BJ (cell line): Measurements from ENCODE around the gene ZNF396. TPM values are rescaled to one million over a fixed set of nuclear protein-coding genes. Genes with fewer than 3 reads are reported as not detected.
A peak's percentile ranks its signal among the peaks of the same experiment; 100 is the strongest.

Experiments
- CTCF ChIA-PET: fragments of 350-600 bp; formaldehyde crosslinking; extraction: SDS; loops from one replicate; lab custom pipeline; 2021; ENCODE audit warnings: antibody characterized with exemption, inconsistent platforms; lab: Yijun Ruan, JAX
- POLR2A ChIA-PET: fragments of 300-600 bp; sonication (Branson Sonifier 250); formaldehyde crosslinking; extraction: SDS; loops from one replicate; lab custom pipeline; 2021; ENCODE audit warnings: antibody characterized with exemption; lab: Charles Lee
- DNase-seq: peaks from one replicate; pipeline ENCODE4 v3.0.0-alpha.2; 2011; ENCODE audit warnings: low read depth
- H3K27me3 ChIP-seq: 2 replicates; pipeline ENCODE4 v1.6.0; 2011; ENCODE audit warnings: low read length; ENCODE audit not compliant: control insufficient read depth, insufficient read depth
- H3K36me3 ChIP-seq: 2 replicates; pipeline ENCODE4 v1.5.1; 2011; ENCODE audit warnings: low read length; ENCODE audit not compliant: control insufficient read depth, insufficient read depth
- H3K4me3 ChIP-seq: 2 replicates; pipeline ENCODE4 v1.5.1; 2011; ENCODE audit warnings: low read depth, mild to moderate bottlenecking, control low read depth, low read length
- polyA plus RNA-seq: library from polyadenylated mRNA; depleted of rRNA; stranded (reverse); fragments of >200 nt; gene quantifications from 2 replicates; pipeline ENCODE4 v1.2.3, GENCODE V29; 2011
- TF ChIP-seq, protein P1 (sequence below): IDR thresholded peaks from 2 replicates; pipeline ENCODE4 v1.5.1; 2011; ENCODE audit warnings: low read depth, mild to moderate bottlenecking, control low read depth, inconsistent platforms, low read length, moderate library complexity; ENCODE audit not compliant: insufficient read depth

ZNF396 gene
- polyA plus RNA-seq, 1 experiment, result 0.60 TPM

DNA sequence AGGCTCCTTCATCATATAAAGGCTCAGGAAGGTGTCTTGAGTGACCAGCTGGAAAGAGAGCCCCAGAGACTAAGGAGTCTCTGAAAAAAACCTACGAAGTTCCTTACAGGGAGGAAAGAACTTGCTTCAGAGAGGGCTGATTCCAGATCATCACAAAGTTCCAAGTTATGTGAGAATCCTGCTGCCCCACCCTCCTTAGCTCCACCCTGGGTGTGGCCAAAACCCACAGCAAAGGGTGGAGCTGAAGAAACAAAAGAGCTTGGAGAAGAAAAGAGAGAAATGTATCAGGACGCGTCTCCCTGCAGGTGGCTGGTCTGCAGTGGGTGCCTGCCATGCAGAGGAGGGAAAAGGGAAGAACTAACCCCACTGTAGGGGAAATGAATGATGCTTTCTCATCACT is 32.8 kb upstream of the ZNF396 start:
- DNase-seq, result no peak
- TF ChIP-seq, protein P1, sequence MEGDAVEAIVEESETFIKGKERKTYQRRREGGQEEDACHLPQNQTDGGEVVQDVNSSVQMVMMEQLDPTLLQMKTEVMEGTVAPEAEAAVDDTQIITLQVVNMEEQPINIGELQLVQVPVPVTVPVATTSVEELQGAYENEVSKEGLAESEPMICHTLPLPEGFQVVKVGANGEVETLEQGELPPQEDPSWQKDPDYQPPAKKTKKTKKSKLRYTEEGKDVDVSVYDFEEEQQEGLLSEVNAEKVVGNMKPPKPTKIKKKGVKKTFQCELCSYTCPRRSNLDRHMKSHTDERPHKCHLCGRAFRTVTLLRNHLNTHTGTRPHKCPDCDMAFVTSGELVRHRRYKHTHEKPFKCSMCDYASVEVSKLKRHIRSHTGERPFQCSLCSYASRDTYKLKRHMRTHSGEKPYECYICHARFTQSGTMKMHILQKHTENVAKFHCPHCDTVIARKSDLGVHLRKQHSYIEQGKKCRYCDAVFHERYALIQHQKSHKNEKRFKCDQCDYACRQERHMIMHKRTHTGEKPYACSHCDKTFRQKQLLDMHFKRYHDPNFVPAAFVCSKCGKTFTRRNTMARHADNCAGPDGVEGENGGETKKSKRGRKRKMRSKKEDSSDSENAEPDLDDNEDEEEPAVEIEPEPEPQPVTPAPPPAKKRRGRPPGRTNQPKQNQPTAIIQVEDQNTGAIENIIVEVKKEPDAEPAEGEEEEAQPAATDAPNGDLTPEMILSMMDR, result no peak
- ChIA-PET CTCF (interaction anchor here (1.1 to 2.2 kb wide), 4 partner anchors 10 to 540 kb away, joined by 3 to 6 read pairs (median 4); partner anchors contain the start of gene INO80C), POLR2A (no interaction called here)
- Histone ChIP-seq H3K36me3 (no peaks in the 10 kb centered on the region), H3K4me3 (no peak overlapping the region), H3K27me3 (peaks cover 1% of the 10 kb centered on the region; the same call in 1 of the 2 replicates)

GRCh38 chr18:35408843-35409261 is 31.7 kb upstream of the ZNF396 start:
- Histone ChIP-seq H3K27me3 (peaks cover 1% of the 10 kb centered on the region; the same call in 1 of the 2 replicates), H3K4me3 (no peak overlapping the region), H3K36me3 (no peaks in the 10 kb centered on the region)
- ChIA-PET POLR2A (no interaction called here), CTCF (interaction anchor here (0.8 to 2.2 kb wide), 8 partner anchors 11 to 541 kb away, joined by 3 to 6 read pairs (median 4); partner anchors contain the start of gene INO80C)
- DNase-seq, result no peak
- TF ChIP-seq, protein P1, result no peak

DNA sequence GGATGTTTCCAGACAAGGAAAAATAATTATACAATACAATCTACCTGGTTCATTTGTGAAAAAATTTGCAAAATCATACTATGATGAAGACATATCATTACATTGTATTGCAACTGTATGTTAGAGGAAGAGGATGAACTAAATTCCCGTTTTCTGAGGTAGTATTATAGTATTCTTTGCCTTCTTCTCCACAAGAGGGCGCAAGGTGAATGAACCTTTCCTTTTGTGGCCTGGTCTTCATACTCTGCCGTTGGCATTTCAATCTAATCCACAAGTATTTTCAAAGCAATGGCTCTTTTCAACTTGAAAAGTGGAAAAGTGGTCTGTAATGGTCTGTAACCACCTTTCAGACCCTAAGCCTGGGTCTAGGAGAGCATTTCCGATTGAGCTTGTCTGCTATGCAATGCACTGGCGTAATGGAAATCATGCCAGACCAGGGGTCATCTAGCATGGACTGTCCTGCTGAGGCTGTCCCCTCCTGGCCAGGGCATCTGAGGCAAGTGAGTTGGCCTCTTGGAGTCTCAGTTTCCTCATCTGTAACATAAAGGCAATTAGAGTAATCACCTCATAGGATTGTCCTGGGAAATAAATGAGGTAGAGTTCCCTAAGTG is 30.8 kb upstream of the ZNF396 start:
- ChIA-PET CTCF (interaction anchor here (0.6 to 2.2 kb wide), 16 partner anchors 12 to 1259 kb away, joined by 3 to 6 read pairs (median 3); no protein-coding TSS in a partner anchor), POLR2A (no interaction called here)
- DNase-seq, result peak; percentile 15

GRCh38 chr18:35406666-35407065 is 29.5 kb upstream of the ZNF396 start:
- POLR2A ChIA-PET, result no interaction called here
- no peak for DNase-seq
- no peak overlapping the region for H3K4me3 ChIP-seq
- TF ChIP-seq, protein P1, result no peak
- no peaks in the 10 kb centered on the region for H3K36me3 ChIP-seq
- CTCF ChIA-PET, result interaction anchor here (1.0 to 1.4 kb wide), 3 partner anchors 15 to 20 kb away, joined by 3 to 4 read pairs (median 4); no protein-coding TSS in a partner anchor
- peaks cover 2% of the 10 kb centered on the region; the same call in 1 of the 2 replicates for H3K27me3 ChIP-seq

More for the DNA sequence above, 30.8 kb upstream of the ZNF396 start:
- TF ChIP-seq, protein P1, result peak; percentile 76
- no peaks in the 10 kb centered on the region for H3K36me3 ChIP-seq
- peaks cover 1% of the 10 kb centered on the region; the same call in 1 of the 2 replicates for H3K27me3 ChIP-seq
- no peak overlapping the region for H3K4me3 ChIP-seq

DNA sequence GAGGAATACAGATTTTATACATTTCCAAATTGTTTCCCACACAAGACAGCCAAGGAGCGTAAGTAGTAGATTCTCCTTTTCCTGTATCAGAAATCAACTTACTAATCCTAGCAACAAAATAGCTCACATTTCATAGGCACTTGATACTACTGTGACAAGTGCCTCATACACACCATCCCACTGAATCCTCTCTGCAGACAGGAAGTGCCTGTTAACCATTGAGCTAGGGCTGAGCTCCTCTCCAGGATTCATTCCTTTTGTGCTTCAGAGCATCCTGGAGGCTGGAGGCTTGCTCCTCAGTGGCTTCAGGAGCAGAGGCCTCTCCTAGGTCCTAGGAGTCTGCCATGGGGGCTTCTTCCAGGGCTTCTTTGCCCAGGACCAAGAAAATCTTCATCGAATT is 20.8 kb upstream of the ZNF396 start:
- no peak for DNase-seq
- TF ChIP-seq, protein P1, result no peak
- ChIA-PET POLR2A (no interaction called here), CTCF (interaction anchor here (0.9 to 1.2 kb wide), 3 partner anchors 15 to 552 kb away, joined by 3 read pairs; no protein-coding TSS in a partner anchor)
- H3K27me3 ChIP-seq, result peaks cover 6% of the 10 kb centered on the region; the same call in 1 of the 2 replicates
- H3K36me3 ChIP-seq, result no peaks in the 10 kb centered on the region
- H3K4me3 ChIP-seq, result no peak overlapping the region
